ENCODE results near the gene RASGRP4. TPM values are rescaled to one million over a fixed set of nuclear protein-coding genes. Genes with fewer than 3 reads are reported as not detected.

Gene RASGRP4
- total RNA-seq, 1 experiment from 2014 or later, result not detected

DNA sequence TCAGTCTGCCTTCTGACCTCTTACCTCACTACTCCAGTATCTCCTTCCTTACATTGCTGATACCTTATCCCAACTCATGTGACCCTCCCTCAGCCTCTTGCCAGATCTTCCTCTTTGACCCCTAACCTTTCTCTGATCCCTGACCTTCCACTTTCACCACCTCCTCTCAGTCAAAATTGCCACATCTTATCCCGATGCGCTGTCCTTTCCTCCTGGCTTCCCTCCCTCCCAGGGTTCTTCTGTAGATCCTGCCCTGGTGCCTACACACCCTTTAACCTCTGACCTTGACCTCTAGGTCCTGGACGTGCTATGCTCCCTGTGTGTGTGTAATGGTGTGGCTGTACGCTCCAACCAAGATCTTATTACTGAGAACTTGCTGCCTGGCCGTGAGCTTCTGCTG lies 31.2 kb upstream of the RASGRP4 start:
- H2AFZ ChIP-seq (ENCODE audit: low read depth, low read length, poor library complexity, severe bottlenecking), result no peak overlapping the region
- intact Hi-C loops (cut with micrococcal nuclease), result no loop called here
- ATAC-seq (no peak), DNase-seq (ENCODE audit: low read depth, low spot score) (no peak)
- no TSS peak for BruUV-seq (replicated peaks)
- H3K27me3 ChIP-seq (ENCODE audit: insufficient read depth, low read length), result no peaks in the 10 kb centered on the region
- no peak overlapping the region for H3K4me3 ChIP-seq (replicated peaks in 1 of 2; ENCODE audit: low read depth in 1 of 2, low read length in 2 of 2)
- H3K79me2 ChIP-seq (ENCODE audit: insufficient read depth, low read length), result no peaks in the 10 kb centered on the region
- peaks cover 3 to 10% of the 10 kb centered on the region in 2 experiments; a peak in 3 of 4 replicates for H3K4me1 ChIP-seq (ENCODE audit: control insufficient read depth in 1 of 2, insufficient read depth in 2 of 2, low read length in 2 of 2)
- ChIA-PET CTCF (no interaction called here), RAD21 (ENCODE audit: low non-redundant PET in 1 of 2, low total read pairs in 2 of 2, uncharacterized antibody in 2 of 2, unreplicated experiment in 2 of 2) (no interaction called here), POLR2A (no interaction called here)
- no peaks in the 10 kb centered on the region for H3K36me3 ChIP-seq (ENCODE audit: control insufficient read depth in 1 of 2, insufficient read depth in 2 of 2, low read length in 2 of 2)
- H3K9ac ChIP-seq (ENCODE audit: low read length), result no peak overlapping the region
- H4K20me1 ChIP-seq (ENCODE audit: insufficient read depth), result no peaks in the 10 kb centered on the region
- no peaks in the 10 kb centered on the region for H3K9me2 ChIP-seq (ENCODE audit: insufficient read depth)
- no peak overlapping the region for H3K4me2 ChIP-seq (ENCODE audit: low read length)
- no peak overlapping the region for H3K27ac ChIP-seq (ENCODE audit: low read depth, low read length)
- no peaks in the 10 kb centered on the region for H3K9me3 ChIP-seq (ENCODE audit: control insufficient read depth in 1 of 2, insufficient read depth in 1 of 2, low read depth in 1 of 2, low read length in 2 of 2)
- no peak for TF ChIP-seq CBX3 (IDR thresholded peaks at IDR 0.05; ENCODE audit: low read depth)
- TF ChIP-seq SRF (IDR thresholded peaks at IDR 0.05; ENCODE audit: low read depth), result no peak
- TF ChIP-seq ZFX (IDR thresholded peaks at IDR 0.05), result no peak
- TF ChIP-seq, protein P1, sequence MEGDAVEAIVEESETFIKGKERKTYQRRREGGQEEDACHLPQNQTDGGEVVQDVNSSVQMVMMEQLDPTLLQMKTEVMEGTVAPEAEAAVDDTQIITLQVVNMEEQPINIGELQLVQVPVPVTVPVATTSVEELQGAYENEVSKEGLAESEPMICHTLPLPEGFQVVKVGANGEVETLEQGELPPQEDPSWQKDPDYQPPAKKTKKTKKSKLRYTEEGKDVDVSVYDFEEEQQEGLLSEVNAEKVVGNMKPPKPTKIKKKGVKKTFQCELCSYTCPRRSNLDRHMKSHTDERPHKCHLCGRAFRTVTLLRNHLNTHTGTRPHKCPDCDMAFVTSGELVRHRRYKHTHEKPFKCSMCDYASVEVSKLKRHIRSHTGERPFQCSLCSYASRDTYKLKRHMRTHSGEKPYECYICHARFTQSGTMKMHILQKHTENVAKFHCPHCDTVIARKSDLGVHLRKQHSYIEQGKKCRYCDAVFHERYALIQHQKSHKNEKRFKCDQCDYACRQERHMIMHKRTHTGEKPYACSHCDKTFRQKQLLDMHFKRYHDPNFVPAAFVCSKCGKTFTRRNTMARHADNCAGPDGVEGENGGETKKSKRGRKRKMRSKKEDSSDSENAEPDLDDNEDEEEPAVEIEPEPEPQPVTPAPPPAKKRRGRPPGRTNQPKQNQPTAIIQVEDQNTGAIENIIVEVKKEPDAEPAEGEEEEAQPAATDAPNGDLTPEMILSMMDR (IDR thresholded peaks at IDR 0.05 in 2 of 3, conservative IDR thresholded peaks at IDR 0.05 in 1 of 3; ENCODE audit: borderline replicate concordance in 1 of 3, insufficient read depth in 1 of 3, low read depth in 2 of 3, low read length in 2 of 3), result no peak
- no peak for TF ChIP-seq POLR2AphosphoS5 (IDR thresholded peaks at IDR 0.05; ENCODE audit: low read depth, low read length)
- TF ChIP-seq, protein P2, sequence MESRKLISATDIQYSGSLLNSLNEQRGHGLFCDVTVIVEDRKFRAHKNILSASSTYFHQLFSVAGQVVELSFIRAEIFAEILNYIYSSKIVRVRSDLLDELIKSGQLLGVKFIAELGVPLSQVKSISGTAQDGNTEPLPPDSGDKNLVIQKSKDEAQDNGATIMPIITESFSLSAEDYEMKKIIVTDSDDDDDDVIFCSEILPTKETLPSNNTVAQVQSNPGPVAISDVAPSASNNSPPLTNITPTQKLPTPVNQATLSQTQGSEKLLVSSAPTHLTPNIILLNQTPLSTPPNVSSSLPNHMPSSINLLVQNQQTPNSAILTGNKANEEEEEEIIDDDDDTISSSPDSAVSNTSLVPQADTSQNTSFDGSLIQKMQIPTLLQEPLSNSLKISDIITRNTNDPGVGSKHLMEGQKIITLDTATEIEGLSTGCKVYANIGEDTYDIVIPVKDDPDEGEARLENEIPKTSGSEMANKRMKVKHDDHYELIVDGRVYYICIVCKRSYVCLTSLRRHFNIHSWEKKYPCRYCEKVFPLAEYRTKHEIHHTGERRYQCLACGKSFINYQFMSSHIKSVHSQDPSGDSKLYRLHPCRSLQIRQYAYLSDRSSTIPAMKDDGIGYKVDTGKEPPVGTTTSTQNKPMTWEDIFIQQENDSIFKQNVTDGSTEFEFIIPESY (IDR thresholded peaks at IDR 0.05; ENCODE audit: extremely low read depth, insufficient replicate concordance, low read length), result no peak
- no peak for TF ChIP-seq POLR2A (IDR thresholded peaks at IDR 0.05; ENCODE audit: borderline replicate concordance, extremely low read depth, insufficient read depth, insufficient read length)
- TF ChIP-seq ZNF274 (IDR thresholded peaks at IDR 0.05; ENCODE audit: low read depth, low read length), result no peak
- TF ChIP-seq EZH2 (IDR thresholded peaks at IDR 0.05), result no peak
- TF ChIP-seq JUND (IDR thresholded peaks at IDR 0.05), result no peak

All from HCT116 (cell line).